Endothelial cell (in vitro differentiated cells): ENCODE data around the gene NEURL1. TPM values are rescaled to one million over a fixed set of nuclear protein-coding genes. Genes with fewer than 3 reads are reported as not detected.
A peak's percentile ranks its signal among the peaks of the same experiment; 100 is the strongest.

Experiments
- DNase-seq: peaks from one replicate; pipeline ENCODE4 v3.0.0; 2021; ENCODE audit warnings: low spot score
- H3K27ac Mint-ChIP-seq: one replicate; pipeline ENCODE4 v1.8.0; 2021; ENCODE audit warnings: mixed read lengths, inconsistent platforms; ENCODE audit not compliant: unreplicated experiment
- H3K27me3 Mint-ChIP-seq: one replicate; pipeline ENCODE4 v1.8.0; 2021; ENCODE audit warnings: mild to moderate bottlenecking, moderate library complexity, mixed read lengths, inconsistent platforms; ENCODE audit not compliant: unreplicated experiment
- H3K36me3 Mint-ChIP-seq: one replicate; pipeline ENCODE4 v1.8.0; 2021; ENCODE audit warnings: mild to moderate bottlenecking, low read depth, mixed read lengths, inconsistent platforms; ENCODE audit not compliant: unreplicated experiment
- H3K4me1 Mint-ChIP-seq: one replicate; pipeline ENCODE4 v1.8.0; 2021; ENCODE audit warnings: mild to moderate bottlenecking, mixed read lengths, inconsistent platforms; ENCODE audit not compliant: unreplicated experiment
- H3K4me3 Mint-ChIP-seq: one replicate; pipeline ENCODE4 v1.8.0; 2021; ENCODE audit warnings: mild to moderate bottlenecking, mixed read lengths, inconsistent platforms; ENCODE audit not compliant: unreplicated experiment
- H3K9me3 Mint-ChIP-seq: one replicate; pipeline ENCODE4 v1.8.0; 2021; ENCODE audit warnings: mixed read lengths, inconsistent platforms; ENCODE audit not compliant: unreplicated experiment
- CTCF ChIP-seq: fragments of 200-600 bp; sonication (generic); IDR thresholded peaks from one replicate; pipeline ENCODE4 v1.5.0; 2021; ENCODE audit warnings: antibody characterized with exemption; ENCODE audit not compliant: unreplicated experiment
- total RNA-seq: library from RNA; stranded (reverse); fragmentation: NEBNext Ultra II Directional; extraction: Animal tissue kit (Norgen Biotek cat#: 25700); gene quantifications from one replicate; pipeline ENCODE4 v1.2.1, GENCODE V29; 2021; ENCODE audit not compliant: unreplicated experiment

NEURL1 gene
- total RNA-seq, 1 donor from 2014 or later = 0.69 TPM

GRCh38 chr10:103470761-103471653 is 22.5 kb upstream of the NEURL1 start:
- no peaks in the 10 kb centered on the region for H3K36me3 Mint-ChIP-seq
- H3K27ac Mint-ChIP-seq = no peak overlapping the region
- H3K4me1 Mint-ChIP-seq = peaks cover 6% of the 10 kb centered on the region
- H3K27me3 Mint-ChIP-seq = peaks cover 2% of the 10 kb centered on the region
- H3K9me3 Mint-ChIP-seq = no peaks in the 10 kb centered on the region
- no peak overlapping the region for H3K4me3 Mint-ChIP-seq
- TF ChIP-seq CTCF = no peak
- DNase-seq = no peak

- TF ChIP-seq CTCF = no peak
- Mint-ChIP-seq H3K4me3 (no peak overlapping the region), H3K27ac (no peak overlapping the region), H3K9me3 (no peaks in the 10 kb centered on the region), H3K4me1 (peaks cover 6% of the 10 kb centered on the region), H3K27me3 (no peaks in the 10 kb centered on the region), H3K36me3 (no peaks in the 10 kb centered on the region)
- DNase-seq = no peak
Observed at GRCh38 chr10:103472005-103472404, 21.5 kb upstream of the NEURL1 start.

GRCh38 chr10:103473261-103473671 is 20.2 kb upstream of the NEURL1 start:
- DNase-seq = no peak
- Mint-ChIP-seq H3K4me1 (no peaks in the 10 kb centered on the region), H3K36me3 (no peaks in the 10 kb centered on the region), H3K27ac (no peak overlapping the region), H3K4me3 (no peak overlapping the region), H3K27me3 (peaks cover 4% of the 10 kb centered on the region), H3K9me3 (no peaks in the 10 kb centered on the region)
- no peak for TF ChIP-seq CTCF

- DNase-seq = no peak
- no peak for TF ChIP-seq CTCF
- Mint-ChIP-seq H3K27me3 (peaks cover 4% of the 10 kb centered on the region), H3K27ac (no peak overlapping the region), H3K9me3 (no peaks in the 10 kb centered on the region), H3K4me3 (no peak overlapping the region), H3K4me1 (no peaks in the 10 kb centered on the region), H3K36me3 (no peaks in the 10 kb centered on the region)
Observed at GRCh38 chr10:103474077-103474476, 19.4 kb upstream of the NEURL1 start.

GRCh38 chr10:103475437-103475836 is 18.1 kb upstream of the NEURL1 start:
- DNase-seq = no peak
- TF ChIP-seq CTCF = no peak
- no peak overlapping the region for H3K27ac Mint-ChIP-seq
- H3K4me1 Mint-ChIP-seq = no peaks in the 10 kb centered on the region
- no peaks in the 10 kb centered on the region for H3K9me3 Mint-ChIP-seq
- no peaks in the 10 kb centered on the region for H3K36me3 Mint-ChIP-seq
- H3K27me3 Mint-ChIP-seq = peaks cover 5% of the 10 kb centered on the region
- peak overlapping the region; percentile 25 for H3K4me3 Mint-ChIP-seq
